Prostate gland (tissue), 2 donors: ENCODE measurements around the gene DENND4B.
A peak's percentile ranks its signal among the peaks of the same experiment; 100 is the strongest.

Experiments used
- POLR2A ChIP-seq: fragments of 450-650 bp; IDR thresholded peaks from one replicate; pipeline ENCODE4 v1.6.1; 2016; ENCODE audit warnings: antibody characterized with exemption, mild to moderate bottlenecking
- POLR2AphosphoS5 ChIP-seq: sonication (generic); formaldehyde crosslinking; IDR thresholded peaks from one replicate; pipeline ENCODE4 v1.6.1; 2017; ENCODE audit warnings: antibody characterized with exemption
- TF ChIP-seq, protein P1 (sequence below), 4 experiments: fragments of 200-600 bp in 2 of 4; fragments of 450-650 bp in 2 of 4; sonication (generic) in 2 of 4; IDR thresholded peaks; 1 replicate in 3 of 4; 2 replicates in 1 of 4; pipeline ENCODE4 v1.5.1; 2016 to 2019; ENCODE audit warnings: antibody characterized with exemption in 4 of 4, mild to moderate bottlenecking in 2 of 4, moderate library complexity in 2 of 4

- TF ChIP-seq POLR2A (peak; percentile 83), POLR2AphosphoS5 (peak; percentile 99)
- TF ChIP-seq, protein P1, sequence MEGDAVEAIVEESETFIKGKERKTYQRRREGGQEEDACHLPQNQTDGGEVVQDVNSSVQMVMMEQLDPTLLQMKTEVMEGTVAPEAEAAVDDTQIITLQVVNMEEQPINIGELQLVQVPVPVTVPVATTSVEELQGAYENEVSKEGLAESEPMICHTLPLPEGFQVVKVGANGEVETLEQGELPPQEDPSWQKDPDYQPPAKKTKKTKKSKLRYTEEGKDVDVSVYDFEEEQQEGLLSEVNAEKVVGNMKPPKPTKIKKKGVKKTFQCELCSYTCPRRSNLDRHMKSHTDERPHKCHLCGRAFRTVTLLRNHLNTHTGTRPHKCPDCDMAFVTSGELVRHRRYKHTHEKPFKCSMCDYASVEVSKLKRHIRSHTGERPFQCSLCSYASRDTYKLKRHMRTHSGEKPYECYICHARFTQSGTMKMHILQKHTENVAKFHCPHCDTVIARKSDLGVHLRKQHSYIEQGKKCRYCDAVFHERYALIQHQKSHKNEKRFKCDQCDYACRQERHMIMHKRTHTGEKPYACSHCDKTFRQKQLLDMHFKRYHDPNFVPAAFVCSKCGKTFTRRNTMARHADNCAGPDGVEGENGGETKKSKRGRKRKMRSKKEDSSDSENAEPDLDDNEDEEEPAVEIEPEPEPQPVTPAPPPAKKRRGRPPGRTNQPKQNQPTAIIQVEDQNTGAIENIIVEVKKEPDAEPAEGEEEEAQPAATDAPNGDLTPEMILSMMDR (IDR thresholded peaks at IDR 0.05): no peak
Measured at GRCh38 chr1:153958111-153958960, 11.8 kb upstream of the DENND4B start, which contains the start of gene CRTC2.
